Endothelial cell (in vitro differentiated cells): Measurements from ENCODE around the gene MAP3K2. TPM values are rescaled to one million over a fixed set of nuclear protein-coding genes. Genes with fewer than 3 reads are reported as not detected.

ENCODE experiments used
- DNase-seq: peaks from one replicate; pipeline ENCODE4 v3.0.0; 2021; ENCODE audit warnings: low spot score
- H3K27ac Mint-ChIP-seq: one replicate; pipeline ENCODE4 v1.8.0; 2021; ENCODE audit warnings: mixed read lengths, inconsistent platforms; ENCODE audit not compliant: unreplicated experiment
- H3K27me3 Mint-ChIP-seq: one replicate; pipeline ENCODE4 v1.8.0; 2021; ENCODE audit warnings: mild to moderate bottlenecking, moderate library complexity, mixed read lengths, inconsistent platforms; ENCODE audit not compliant: unreplicated experiment
- H3K36me3 Mint-ChIP-seq: one replicate; pipeline ENCODE4 v1.8.0; 2021; ENCODE audit warnings: mild to moderate bottlenecking, low read depth, mixed read lengths, inconsistent platforms; ENCODE audit not compliant: unreplicated experiment
- H3K4me1 Mint-ChIP-seq: one replicate; pipeline ENCODE4 v1.8.0; 2021; ENCODE audit warnings: mild to moderate bottlenecking, mixed read lengths, inconsistent platforms; ENCODE audit not compliant: unreplicated experiment
- H3K4me3 Mint-ChIP-seq: one replicate; pipeline ENCODE4 v1.8.0; 2021; ENCODE audit warnings: mild to moderate bottlenecking, mixed read lengths, inconsistent platforms; ENCODE audit not compliant: unreplicated experiment
- H3K9me3 Mint-ChIP-seq: one replicate; pipeline ENCODE4 v1.8.0; 2021; ENCODE audit warnings: mixed read lengths, inconsistent platforms; ENCODE audit not compliant: unreplicated experiment
- total RNA-seq: library from RNA; stranded (reverse); fragmentation: NEBNext Ultra II Directional; extraction: Animal tissue kit (Norgen Biotek cat#: 25700); gene quantifications from one replicate; pipeline ENCODE4 v1.2.1, GENCODE V29; 2021; ENCODE audit not compliant: unreplicated experiment
- TF ChIP-seq, protein P1 (sequence below): fragments of 200-600 bp; sonication (generic); IDR thresholded peaks from one replicate; pipeline ENCODE4 v1.5.0; 2021; ENCODE audit warnings: antibody characterized with exemption; ENCODE audit not compliant: unreplicated experiment

The MAP3K2 gene
- total RNA-seq, 1 donor from 2014 or later, result 27.3 TPM

GRCh38 chr2:127377262-127377661 is 10.5 kb downstream of the MAP3K2 start:
- TF ChIP-seq, protein P1, sequence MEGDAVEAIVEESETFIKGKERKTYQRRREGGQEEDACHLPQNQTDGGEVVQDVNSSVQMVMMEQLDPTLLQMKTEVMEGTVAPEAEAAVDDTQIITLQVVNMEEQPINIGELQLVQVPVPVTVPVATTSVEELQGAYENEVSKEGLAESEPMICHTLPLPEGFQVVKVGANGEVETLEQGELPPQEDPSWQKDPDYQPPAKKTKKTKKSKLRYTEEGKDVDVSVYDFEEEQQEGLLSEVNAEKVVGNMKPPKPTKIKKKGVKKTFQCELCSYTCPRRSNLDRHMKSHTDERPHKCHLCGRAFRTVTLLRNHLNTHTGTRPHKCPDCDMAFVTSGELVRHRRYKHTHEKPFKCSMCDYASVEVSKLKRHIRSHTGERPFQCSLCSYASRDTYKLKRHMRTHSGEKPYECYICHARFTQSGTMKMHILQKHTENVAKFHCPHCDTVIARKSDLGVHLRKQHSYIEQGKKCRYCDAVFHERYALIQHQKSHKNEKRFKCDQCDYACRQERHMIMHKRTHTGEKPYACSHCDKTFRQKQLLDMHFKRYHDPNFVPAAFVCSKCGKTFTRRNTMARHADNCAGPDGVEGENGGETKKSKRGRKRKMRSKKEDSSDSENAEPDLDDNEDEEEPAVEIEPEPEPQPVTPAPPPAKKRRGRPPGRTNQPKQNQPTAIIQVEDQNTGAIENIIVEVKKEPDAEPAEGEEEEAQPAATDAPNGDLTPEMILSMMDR, result no peak
- Mint-ChIP-seq H3K36me3 (peaks cover 26% of the 10 kb centered on the region), H3K4me3 (no peak overlapping the region), H3K4me1 (peaks cover 2% of the 10 kb centered on the region), H3K9me3 (no peaks in the 10 kb centered on the region), H3K27ac (no peak overlapping the region), H3K27me3 (peaks cover 4% of the 10 kb centered on the region)
- no peak for DNase-seq

GRCh38 chr2:127376257-127376656 is 11.5 kb downstream of the MAP3K2 start:
- no peaks in the 10 kb centered on the region for H3K9me3 Mint-ChIP-seq
- peaks cover 4% of the 10 kb centered on the region for H3K27me3 Mint-ChIP-seq

DNA sequence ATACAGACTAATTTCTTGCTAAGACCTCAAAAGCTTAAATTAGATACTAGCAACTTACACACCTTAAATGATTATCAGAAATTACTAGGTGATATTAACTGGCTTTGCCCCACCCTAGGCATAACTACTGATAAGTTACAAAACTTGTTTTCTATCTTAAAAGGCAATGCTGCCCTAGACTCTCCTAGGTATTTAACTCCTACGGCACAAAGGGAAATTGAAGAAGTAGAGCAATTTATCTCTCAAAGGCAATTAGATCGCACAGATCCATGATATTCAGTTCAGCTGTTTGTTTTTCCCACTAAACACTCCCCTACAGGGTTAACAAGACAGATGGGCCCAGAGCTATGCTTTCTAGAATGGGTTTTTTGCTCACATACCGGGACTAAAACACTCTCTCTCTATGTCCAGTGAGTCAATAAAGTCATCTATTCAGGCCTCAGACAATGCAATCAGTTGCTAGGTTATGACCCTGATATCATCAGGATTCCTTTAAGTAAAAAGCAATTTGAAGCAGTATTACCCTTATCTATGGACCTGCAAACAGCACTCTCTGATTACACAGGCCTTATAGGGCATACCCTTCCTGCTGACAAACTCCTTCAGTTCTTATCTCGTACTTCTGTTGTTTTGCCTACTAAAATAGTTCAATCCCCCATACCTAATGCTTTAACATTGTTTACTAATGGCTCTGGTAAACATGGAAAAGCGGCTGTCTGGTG is 14.3 kb downstream of the MAP3K2 start:
- DNase-seq, result no peak
- Mint-ChIP-seq H3K4me3 (no peak overlapping the region), H3K4me1 (no peaks in the 10 kb centered on the region), H3K27ac (no peak overlapping the region), H3K36me3 (peaks cover 47% of the 10 kb centered on the region), H3K9me3 (no peaks in the 10 kb centered on the region), H3K27me3 (peaks cover 4% of the 10 kb centered on the region)
- TF ChIP-seq, protein P1, result no peak

More at GRCh38 chr2:127376257-127376656, 11.5 kb downstream of the MAP3K2 start:
- Mint-ChIP-seq H3K4me3 (no peak overlapping the region), H3K36me3 (peaks cover 36% of the 10 kb centered on the region), H3K4me1 (no peaks in the 10 kb centered on the region), H3K27ac (no peak overlapping the region)
- no peak for DNase-seq
- TF ChIP-seq, protein P1, result no peak

DNA sequence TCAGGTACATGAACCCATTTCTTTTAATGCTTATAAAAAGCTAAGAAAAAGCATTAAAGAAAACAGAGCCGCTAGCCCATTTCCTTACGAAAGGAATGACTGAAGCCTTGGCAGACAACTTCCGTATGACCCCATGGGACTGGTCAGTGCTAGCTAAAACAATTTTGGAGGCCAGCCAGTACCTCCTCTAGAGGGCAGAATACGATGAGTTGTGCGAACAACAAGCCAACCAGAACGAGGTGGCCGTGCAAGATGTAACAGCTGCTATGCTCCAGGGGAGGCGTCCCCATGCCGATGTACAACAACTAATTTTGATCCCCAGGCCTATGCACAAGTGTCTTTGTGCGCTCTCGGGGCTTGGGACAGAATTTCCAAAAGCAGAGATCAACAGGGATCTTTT is 16.7 kb downstream of the MAP3K2 start:
- TF ChIP-seq, protein P1, result no peak
- Mint-ChIP-seq H3K27ac (no peak overlapping the region), H3K36me3 (peaks cover 44% of the 10 kb centered on the region), H3K27me3 (peaks cover 4% of the 10 kb centered on the region), H3K4me1 (no peaks in the 10 kb centered on the region), H3K9me3 (no peaks in the 10 kb centered on the region), H3K4me3 (no peak overlapping the region)
- DNase-seq, result no peak

DNA sequence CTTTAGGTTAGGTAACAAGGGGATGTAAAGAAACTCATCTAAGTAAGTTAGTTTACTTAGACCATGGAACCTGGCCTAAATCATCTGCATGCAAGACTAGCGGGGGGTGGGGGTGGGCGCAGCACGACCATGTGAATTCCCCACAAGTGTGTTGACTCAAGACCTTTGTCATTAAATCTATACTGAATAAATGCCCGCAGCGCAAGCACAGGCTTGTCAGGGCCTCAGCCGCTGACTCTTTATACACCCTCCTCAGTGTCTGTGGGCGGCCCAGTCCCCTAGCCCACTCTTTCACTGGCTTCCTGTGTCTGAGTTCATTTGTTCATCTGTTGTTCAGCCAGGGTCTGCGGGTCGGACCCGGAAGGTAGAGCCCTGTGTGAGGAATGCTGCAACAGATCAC is 17.8 kb downstream of the MAP3K2 start:
- TF ChIP-seq, protein P1, result no peak
- Mint-ChIP-seq H3K36me3 (peaks cover 39% of the 10 kb centered on the region), H3K4me3 (no peak overlapping the region), H3K27ac (no peak overlapping the region), H3K4me1 (peaks cover 2% of the 10 kb centered on the region), H3K9me3 (no peaks in the 10 kb centered on the region), H3K27me3 (peaks cover 1% of the 10 kb centered on the region)
- DNase-seq, result no peak
